HG03139 (cell line): Measurements from ENCODE around the gene NTSR2.

ENCODE experiments used
- ATAC-seq: cut with Tn5 transposase; IDR thresholded peaks from one replicate; pipeline ENCODE4 v1.9.1; 2021; ENCODE audit not compliant: unreplicated experiment

NTSR2 gene

GRCh38 chr2:11630855-11631254, 39.1 kb downstream of the NTSR2 start:
- no peak for ATAC-seq

- ATAC-seq = no peak
These were observed 40.1 kb downstream of the NTSR2 start for GRCh38 chr2:11629851-11630250.

GRCh38 chr2:11629215-11629614, 40.8 kb downstream of the NTSR2 start:
- no peak for ATAC-seq

- ATAC-seq = no peak
These were observed 41.3 kb downstream of the NTSR2 start for GRCh38 chr2:11628675-11629074.

- ATAC-seq = no peak
These were observed 44.3 kb downstream of the NTSR2 start for GRCh38 chr2:11625671-11626070.

GRCh38 chr2:11624893-11625292, 45.1 kb downstream of the NTSR2 start:
- ATAC-seq = no peak

GRCh38 chr2:11622611-11623010, 47.4 kb downstream of the NTSR2 start:
- no peak for ATAC-seq

- ATAC-seq = no peak
These were observed 48.6 kb downstream of the NTSR2 start for GRCh38 chr2:11621410-11621809.

- no peak for ATAC-seq
These were observed 51.3 kb downstream of the NTSR2 start for GRCh38 chr2:11618708-11619062.

- ATAC-seq = no peak
These were observed 51.8 kb downstream of the NTSR2 start for GRCh38 chr2:11617984-11618707.

- no peak for ATAC-seq
These were observed 52.5 kb downstream of the NTSR2 start for GRCh38 chr2:11617527-11617926.

- ATAC-seq = no peak
These were observed 53.1 kb downstream of the NTSR2 start for GRCh38 chr2:11616851-11617415.

GRCh38 chr2:11616097-11616687, 53.8 kb downstream of the NTSR2 start:
- ATAC-seq = no peak

GRCh38 chr2:11615209-11615608, 54.8 kb downstream of the NTSR2 start:
- ATAC-seq = no peak

- ATAC-seq = no peak
These were observed 56.7 kb downstream of the NTSR2 start for GRCh38 chr2:11613297-11613696.

GRCh38 chr2:11612553-11613215, 57.3 kb downstream of the NTSR2 start:
- no peak for ATAC-seq

- no peak for ATAC-seq
These were observed 58.7 kb downstream of the NTSR2 start for GRCh38 chr2:11611251-11611650.

- ATAC-seq = no peak
These were observed 59.3 kb downstream of the NTSR2 start for GRCh38 chr2:11610624-11611242.
